Neuronal stem cell (in vitro differentiated cells): ENCODE measurements around the gene FBLN1.

ENCODE experiments used
- DNase-seq: peaks from one replicate; pipeline ENCODE4 v3.0.0-alpha.2; 2013; ENCODE audit warnings: low spot score
- H2AFZ ChIP-seq: one replicate; pipeline ENCODE4 v1.6.1; 2013; ENCODE audit warnings: mild to moderate bottlenecking, low read length, inconsistent platforms
- H2AK5ac ChIP-seq: 2 replicates; pipeline ENCODE4 v1.6.1; 2013; ENCODE audit warnings: low read depth, mild to moderate bottlenecking, inconsistent platforms, low read length, moderate library complexity, mixed read lengths
- H2BK120ac ChIP-seq: 2 replicates; pipeline ENCODE4 v1.6.1; 2013; ENCODE audit warnings: low read depth, mild to moderate bottlenecking, inconsistent platforms, low read length, moderate library complexity, mixed read lengths
- H2BK12ac ChIP-seq: one replicate; pipeline ENCODE4 v1.6.1; 2013; ENCODE audit warnings: low read length, inconsistent platforms
- H2BK15ac ChIP-seq: 2 replicates; pipeline ENCODE4 v1.6.1; 2013; ENCODE audit warnings: mild to moderate bottlenecking, low read length, inconsistent platforms, mixed read lengths
- H2BK5ac ChIP-seq: one replicate; pipeline ENCODE4 v1.6.1; 2013; ENCODE audit warnings: inconsistent platforms, mild to moderate bottlenecking, low read length, moderate library complexity
- H3K14ac ChIP-seq: one replicate; pipeline ENCODE4 v1.6.1; 2013; ENCODE audit warnings: low read length, inconsistent platforms
- H3K18ac ChIP-seq: 2 replicates; pipeline ENCODE4 v1.6.1; 2013; ENCODE audit warnings: low read length, inconsistent platforms
- H3K23ac ChIP-seq: 2 replicates; pipeline ENCODE4 v1.6.1; 2013; ENCODE audit warnings: low read depth, mild to moderate bottlenecking, mixed read lengths, low read length, inconsistent platforms; ENCODE audit not compliant: poor library complexity
- H3K27ac ChIP-seq: replicated peaks from 3 replicates; pipeline ENCODE4 v1.5.1; 2013; ENCODE audit warnings: low read length, inconsistent platforms
- H3K27me3 ChIP-seq, 3 experiments: 2 replicates each; pipeline ENCODE4 v1.6.1; 2013; ENCODE audit warnings: low read length in 3 of 3, mild to moderate bottlenecking in 2 of 3, inconsistent platforms in 1 of 3, low read depth in 1 of 3, mixed read lengths in 1 of 3, moderate library complexity in 1 of 3; ENCODE audit not compliant: control insufficient read depth in 3 of 3, insufficient read depth in 3 of 3
- H3K36me3 ChIP-seq, 2 donors: replicated peaks in 1 of 2; 2 replicates each; pipeline ENCODE4 v1.6.1; 2013; ENCODE audit warnings: low read length in 2 of 2; ENCODE audit not compliant: control insufficient read depth in 2 of 2, insufficient read depth in 2 of 2
- H3K4ac ChIP-seq: 2 replicates; pipeline ENCODE4 v1.6.1; 2013; ENCODE audit warnings: inconsistent platforms, mild to moderate bottlenecking, low read length, moderate library complexity
- H3K4me1 ChIP-seq, 2 donors: 1 replicate in 1 of 2; 2 replicates in 1 of 2; pipeline ENCODE4 v1.6.1; 2013; ENCODE audit warnings: low read length in 2 of 2, low read depth in 1 of 2; ENCODE audit not compliant: control insufficient read depth in 2 of 2, insufficient read depth in 1 of 2
- H3K4me2 ChIP-seq: one replicate; pipeline ENCODE4 v1.6.1; 2013; ENCODE audit warnings: mild to moderate bottlenecking, low read length, inconsistent platforms; ENCODE audit not compliant: insufficient read depth, poor library complexity, severe bottlenecking
- H3K4me3 ChIP-seq, 2 donors: 2 replicates each; pipeline ENCODE4 v1.5.1; 2013; ENCODE audit warnings: low read length in 2 of 2, mild to moderate bottlenecking in 2 of 2, inconsistent platforms in 1 of 2, moderate library complexity in 1 of 2
- H3K79me1 ChIP-seq: one replicate; pipeline ENCODE4 v1.6.1; 2013; ENCODE audit warnings: low read depth, mild to moderate bottlenecking, inconsistent platforms, low read length, moderate library complexity
- H3K9ac ChIP-seq: one replicate; pipeline ENCODE4 v1.6.1; 2013; ENCODE audit warnings: mild to moderate bottlenecking, low read depth, low read length, inconsistent platforms; ENCODE audit not compliant: poor library complexity
- H3K9me3 ChIP-seq, 2 donors: replicated peaks in 1 of 2; 2 replicates each; pipeline versions ENCODE3 to v1.6.1; 2013; ENCODE audit warnings: low read length in 2 of 2, mild to moderate bottlenecking in 2 of 2, inconsistent platforms in 1 of 2, low read depth in 1 of 2, mixed read lengths in 1 of 2, moderate library complexity in 1 of 2; ENCODE audit not compliant: control insufficient read depth in 2 of 2, insufficient read depth in 1 of 2
- H4K8ac ChIP-seq: one replicate; pipeline ENCODE4 v1.6.1; 2013; ENCODE audit warnings: low read depth, mild to moderate bottlenecking, inconsistent platforms, low read length, moderate library complexity
- H4K91ac ChIP-seq: one replicate; pipeline ENCODE4 v1.6.1; 2013; ENCODE audit warnings: low read length, low read depth, mild to moderate bottlenecking, inconsistent platforms; ENCODE audit not compliant: poor library complexity
- WGBS, 2 donors: extraction: QIAGEN DNeasy Blood & Tissue Kit; methylation state at CpG; one replicate each; pipeline ENCODE4 v1.1.7; 2013; ENCODE audit warnings: missing lambda C conversion rate in 2 of 2, mixed read lengths in 1 of 2; ENCODE audit not compliant: insufficient read length in 2 of 2, insufficient replicate concordance in 1 of 2; ENCODE audit errors: extremely low coverage in 2 of 2; 5-methylcytosine and 5-hydroxymethylcytosine counted together

FBLN1 gene

GRCh38 chr22:45636683-45637082, 134.0 kb downstream of the FBLN1 start:
- H2AK5ac ChIP-seq, result no peak overlapping the region
- H3K4ac ChIP-seq, result no peak overlapping the region
- H2BK120ac ChIP-seq, result no peak overlapping the region
- H3K27me3 ChIP-seq, result peaks cover 0 to 63% (median 2%) of the 10 kb centered on the region in 3 experiments
- H3K9me3 ChIP-seq, result no peaks in the 10 kb centered on the region
- H3K27ac ChIP-seq, result no peak overlapping the region
- WGBS, 2 donors, result no CpG with 5 or more reads among the region's 7 CpGs
- no peak overlapping the region for H2BK12ac ChIP-seq
- H3K9ac ChIP-seq, result no peak overlapping the region
- H2BK5ac ChIP-seq, result no peak overlapping the region
- H3K18ac ChIP-seq, result no peak overlapping the region
- H3K4me3 ChIP-seq, result no peak overlapping the region
- no peaks in the 10 kb centered on the region for H3K79me1 ChIP-seq
- H4K91ac ChIP-seq, result no peak overlapping the region
- H3K36me3 ChIP-seq, result no peaks in the 10 kb centered on the region
- no peak for DNase-seq
- no peak overlapping the region for H3K4me2 ChIP-seq
- peaks cover 10% of the 10 kb centered on the region in 2 donors for H3K4me1 ChIP-seq
- H4K8ac ChIP-seq, result no peak overlapping the region
- H3K23ac ChIP-seq, result no peak overlapping the region
- no peak overlapping the region for H3K14ac ChIP-seq
- no peak overlapping the region for H2AFZ ChIP-seq
- no peak overlapping the region for H2BK15ac ChIP-seq

GRCh38 chr22:45638197-45638596, 135.5 kb downstream of the FBLN1 start:
- H3K9me3 ChIP-seq, result no peaks in the 10 kb centered on the region
- no peak overlapping the region for H2BK12ac ChIP-seq
- no peak overlapping the region for H2AFZ ChIP-seq
- no peak overlapping the region for H3K18ac ChIP-seq
- no peak overlapping the region for H3K4me3 ChIP-seq
- no peaks in the 10 kb centered on the region for H3K79me1 ChIP-seq
- H2BK15ac ChIP-seq, result no peak overlapping the region
- no peak overlapping the region for H3K23ac ChIP-seq
- no peak overlapping the region for H4K8ac ChIP-seq
- no peak overlapping the region for H2BK120ac ChIP-seq
- H2BK5ac ChIP-seq, result no peak overlapping the region
- no peak overlapping the region for H3K27ac ChIP-seq
- H3K4ac ChIP-seq, result no peak overlapping the region
- no peaks in the 10 kb centered on the region for H3K36me3 ChIP-seq
- peaks cover 0 to 54% (median 2%) of the 10 kb centered on the region in 3 experiments for H3K27me3 ChIP-seq
- H3K14ac ChIP-seq, result no peak overlapping the region
- peaks cover 2 to 4% of the 10 kb centered on the region in 2 donors for H3K4me1 ChIP-seq
- H3K9ac ChIP-seq, result no peak overlapping the region
- DNase-seq, result no peak
- no CpG with 5 or more reads among the region's 3 CpGs for WGBS, 2 donors
- no peak overlapping the region for H2AK5ac ChIP-seq
- H4K91ac ChIP-seq, result no peak overlapping the region
- H3K4me2 ChIP-seq, result no peak overlapping the region

GRCh38 chr22:45638834-45639746, 136.4 kb downstream of the FBLN1 start:
- H2BK15ac ChIP-seq, result peak overlapping the region; percentile 14
- peak overlapping the region; percentile 62 for H3K23ac ChIP-seq
- H2AFZ ChIP-seq, result no peak overlapping the region
- no CpG with 5 or more reads among the region's 21 CpGs for WGBS, 2 donors
- no peak overlapping the region for H3K14ac ChIP-seq
- peak overlapping the region; percentile 69 for H4K91ac ChIP-seq
- H2BK120ac ChIP-seq, result peak overlapping the region; percentile 8
- no peak overlapping the region for H3K4ac ChIP-seq
- peak overlapping the region; percentile 47 for H2AK5ac ChIP-seq
- H2BK12ac ChIP-seq, result peak overlapping the region; percentile 52
- peak overlapping the region; percentile 81 for H3K18ac ChIP-seq
- H3K4me3 ChIP-seq, result peak overlapping the region in 1 of 2 donors; percentile 29
- H2BK5ac ChIP-seq, result peak overlapping the region; percentile 19
- H3K79me1 ChIP-seq, result no peaks in the 10 kb centered on the region
- H3K9ac ChIP-seq, result no peak overlapping the region
- H3K27me3 ChIP-seq, result peaks cover 0 to 48% (median 2%) of the 10 kb centered on the region in 3 experiments
- H3K4me1 ChIP-seq, result peaks cover 2 to 4% of the 10 kb centered on the region in 2 donors
- peak overlapping the region; percentile 29 for H4K8ac ChIP-seq
- H3K36me3 ChIP-seq, result no peaks in the 10 kb centered on the region
- H3K4me2 ChIP-seq, result no peak overlapping the region
- H3K9me3 ChIP-seq, result no peaks in the 10 kb centered on the region
- H3K27ac ChIP-seq, result no peak overlapping the region
- no peak for DNase-seq

GRCh38 chr22:45639747-45640102, 137.0 kb downstream of the FBLN1 start:
- H4K91ac ChIP-seq, result no peak overlapping the region
- no peak overlapping the region for H3K4me3 ChIP-seq
- H2BK15ac ChIP-seq, result peak overlapping the region; percentile 14
- H3K27me3 ChIP-seq, result peaks cover 0 to 43% (median 5%) of the 10 kb centered on the region in 3 experiments
- H2BK120ac ChIP-seq, result peak overlapping the region; percentile 8
- no peaks in the 10 kb centered on the region for H3K79me1 ChIP-seq
- H3K23ac ChIP-seq, result peak overlapping the region; percentile 3
- H3K14ac ChIP-seq, result no peak overlapping the region
- DNase-seq, result no peak
- H2BK5ac ChIP-seq, result no peak overlapping the region
- H3K18ac ChIP-seq, result peak overlapping the region; percentile 74
- WGBS, 2 donors, result no CpG with 5 or more reads among the region's 7 CpGs
- no peak overlapping the region for H3K27ac ChIP-seq
- no peak overlapping the region for H2AFZ ChIP-seq
- no peak overlapping the region for H3K4me2 ChIP-seq
- H3K36me3 ChIP-seq, result no peaks in the 10 kb centered on the region
- H2AK5ac ChIP-seq, result no peak overlapping the region
- no peak overlapping the region for H4K8ac ChIP-seq
- no peak overlapping the region for H3K4ac ChIP-seq
- no peaks in the 10 kb centered on the region for H3K9me3 ChIP-seq
- H3K4me1 ChIP-seq, result peaks cover 2 to 4% of the 10 kb centered on the region in 2 donors
- no peak overlapping the region for H3K9ac ChIP-seq
- no peak overlapping the region for H2BK12ac ChIP-seq
